CD4-positive, alpha-beta T cell (primary cell): ENCODE results near the gene SYK. TPM values are rescaled to one million over a fixed set of nuclear protein-coding genes. Genes with fewer than 3 reads are reported as not detected.

Experiments used
- ATAC-seq: fragments of 200-7000 bp; cut with Tn5 transposase; one replicate; pipeline ENCODE4 v1.10.0; 2022; ENCODE audit warnings: mild to moderate bottlenecking; ENCODE audit not compliant: poor library complexity
- CTCF ChIA-PET: fragments of 350-600 bp; sonication (Branson Sonifier 250); formaldehyde crosslinking; loops from one replicate; lab custom pipeline; 2021; ENCODE audit warnings: antibody characterized with exemption, inconsistent platforms; lab: Charles Lee
- POLR2A ChIA-PET: fragments of 350-600 bp; sonication (Branson Sonifier 250); formaldehyde crosslinking; loops from one replicate; lab custom pipeline; 2021; ENCODE audit warnings: antibody characterized with exemption, inconsistent platforms; lab: Charles Lee
- DNase-seq, 14 experiments: peaks; one replicate each; pipeline ENCODE4 v3.0.0-alpha.2; 2013 to 2020; ENCODE audit warnings: mixed read lengths in 2 of 14
- H3K27ac ChIP-seq, 2 donors: one replicate each; pipeline versions ENCODE4 v1.5.1 to v1.7.0; 2013; ENCODE audit warnings: low read length in 2 of 2, low read depth in 1 of 2, mild to moderate bottlenecking in 1 of 2
- H3K27me3 ChIP-seq, 2 experiments: 1 replicate in 1 of 2; 2 replicates in 1 of 2; pipeline versions ENCODE4 v1.6.1 to v1.7.0; 2013; ENCODE audit warnings: low read length in 2 of 2, control low read depth in 1 of 2, mild to moderate bottlenecking in 1 of 2, moderate library complexity in 1 of 2; ENCODE audit not compliant: insufficient read depth in 2 of 2, control insufficient read depth in 1 of 2
- H3K36me3 ChIP-seq: one replicate; pipeline ENCODE4 v1.6.1; 2013; ENCODE audit warnings: low read length, control low read depth; ENCODE audit not compliant: insufficient read depth
- H3K4me1 ChIP-seq: one replicate; pipeline ENCODE4 v1.6.1; 2013; ENCODE audit warnings: low read length, control low read depth; ENCODE audit not compliant: insufficient read depth
- H3K4me3 ChIP-seq: one replicate; pipeline ENCODE4 v1.5.1; 2013; ENCODE audit warnings: mild to moderate bottlenecking, low read length, moderate library complexity
- H3K9me3 ChIP-seq, 2 experiments: 1 replicate in 1 of 2; 2 replicates in 1 of 2; pipeline versions ENCODE4 v1.6.1 to v1.7.0; 2013; ENCODE audit warnings: low read length in 2 of 2, mild to moderate bottlenecking in 2 of 2, control low read depth in 1 of 2, moderate library complexity in 1 of 2; ENCODE audit not compliant: control insufficient read depth in 1 of 2, insufficient read depth in 1 of 2
- H3K27ac Mint-ChIP-seq: one replicate; pipeline ENCODE4 v1.8.0; 2020; ENCODE audit warnings: mixed read lengths
- H3K27me3 Mint-ChIP-seq: one replicate; pipeline ENCODE4 v1.8.0; 2021; ENCODE audit warnings: mixed read lengths
- H3K36me3 Mint-ChIP-seq: one replicate; pipeline ENCODE4 v1.8.0; 2021; ENCODE audit warnings: low read depth, mixed read lengths
- H3K4me1 Mint-ChIP-seq: one replicate; pipeline ENCODE4 v1.8.0; 2021; ENCODE audit warnings: low read depth, mixed read lengths
- H3K4me3 Mint-ChIP-seq: one replicate; pipeline ENCODE4 v1.8.0; 2020; ENCODE audit warnings: mild to moderate bottlenecking, mixed read lengths
- H3K9me3 Mint-ChIP-seq: one replicate; pipeline ENCODE4 v1.8.0; 2020; ENCODE audit warnings: mixed read lengths
- CTCF ChIP-seq: fragments of 200-600 bp; IDR thresholded peaks from one replicate; pipeline ENCODE4 v1.8.0; 2022; ENCODE audit warnings: antibody characterized with exemption, mild to moderate bottlenecking
- intact Hi-C, 2 experiments: fragments of 100-400 bp; cut with DNase I in 1 of 2; cut with micrococcal nuclease in 1 of 2; formaldehyde crosslinking; loops; one replicate each; pipeline versions ENCODE4 v1.15.1 to v1.9.0; 2023 to 2025; cut with DNase I, micrococcal nuclease
- total RNA-seq, 174 experiments: library from RNA in 2 of 174; stranded (reverse) in 2 of 174; gene quantifications; one replicate each; pipeline ENCODE4 v1.2.3 and lab custom pipeline; 2021 to 2026

The SYK gene
- total RNA-seq, 2 experiments from 2014 or later = 1.1 to 1.2 TPM

GRCh38 chr9:90900130-90900529, 98.5 kb downstream of the SYK start:
- H3K27me3 ChIP-seq = no peaks in the 10 kb centered on the region
- ATAC-seq (no peak), DNase-seq (no peak)
- Mint-ChIP-seq H3K4me1 (no peaks in the 10 kb centered on the region), H3K27ac (no peak overlapping the region), H3K9me3 (no peaks in the 10 kb centered on the region), H3K4me3 (no peak overlapping the region), H3K27me3 (no peaks in the 10 kb centered on the region), H3K36me3 (no peaks in the 10 kb centered on the region)
- POLR2A ChIA-PET = no interaction called here
- no peak for TF ChIP-seq CTCF
- no peak overlapping the region for H3K4me3 ChIP-seq
- intact Hi-C loops = no loop called here
- CTCF ChIA-PET = no interaction called here
- no peaks in the 10 kb centered on the region for H3K36me3 ChIP-seq
- H3K27ac ChIP-seq = no peak overlapping the region
- H3K9me3 ChIP-seq = peaks cover 0 to 7% of the 10 kb centered on the region in 2 experiments
- H3K4me1 ChIP-seq = no peaks in the 10 kb centered on the region

- no peaks in the 10 kb centered on the region for H3K36me3 Mint-ChIP-seq
- H3K27ac Mint-ChIP-seq = no peak overlapping the region
- H3K27me3 Mint-ChIP-seq = no peaks in the 10 kb centered on the region
- H3K9me3 ChIP-seq = peaks cover 0 to 7% of the 10 kb centered on the region in 2 experiments
- H3K9me3 Mint-ChIP-seq = no peaks in the 10 kb centered on the region
- no peak overlapping the region for H3K4me3 Mint-ChIP-seq
- no peaks in the 10 kb centered on the region for H3K36me3 ChIP-seq
- no peak for ATAC-seq
- CTCF ChIA-PET = no interaction called here
- no peaks in the 10 kb centered on the region for H3K4me1 Mint-ChIP-seq
- TF ChIP-seq CTCF = no peak
- POLR2A ChIA-PET = no interaction called here
- intact Hi-C loops = no loop called here
- H3K4me3 ChIP-seq = no peak overlapping the region
- no peaks in the 10 kb centered on the region for H3K4me1 ChIP-seq
- no peaks in the 10 kb centered on the region for H3K27me3 ChIP-seq
- no peak overlapping the region for H3K27ac ChIP-seq
- DNase-seq = no peak
These were observed 100.3 kb downstream of the SYK start for GRCh38 chr9:90901933-90902332.

- Histone ChIP-seq H3K27ac (no peak overlapping the region), H3K4me1 (no peaks in the 10 kb centered on the region), H3K36me3 (no peaks in the 10 kb centered on the region), H3K4me3 (no peak overlapping the region), H3K27me3 (no peaks in the 10 kb centered on the region), H3K9me3 (peaks cover 0 to 7% of the 10 kb centered on the region in 2 experiments)
- Mint-ChIP-seq H3K9me3 (no peaks in the 10 kb centered on the region), H3K27me3 (no peaks in the 10 kb centered on the region), H3K36me3 (no peaks in the 10 kb centered on the region), H3K4me3 (no peak overlapping the region), H3K4me1 (no peaks in the 10 kb centered on the region), H3K27ac (no peak overlapping the region)
- CTCF ChIA-PET = no interaction called here
- POLR2A ChIA-PET = no interaction called here
- DNase-seq (no peak), ATAC-seq (no peak)
- TF ChIP-seq CTCF = no peak
- intact Hi-C loops = no loop called here
These were observed 102.3 kb downstream of the SYK start for GRCh38 chr9:90903766-90904424.
